ENCODE measurements around the gene EGLN3.

Gene EGLN3

DNA sequence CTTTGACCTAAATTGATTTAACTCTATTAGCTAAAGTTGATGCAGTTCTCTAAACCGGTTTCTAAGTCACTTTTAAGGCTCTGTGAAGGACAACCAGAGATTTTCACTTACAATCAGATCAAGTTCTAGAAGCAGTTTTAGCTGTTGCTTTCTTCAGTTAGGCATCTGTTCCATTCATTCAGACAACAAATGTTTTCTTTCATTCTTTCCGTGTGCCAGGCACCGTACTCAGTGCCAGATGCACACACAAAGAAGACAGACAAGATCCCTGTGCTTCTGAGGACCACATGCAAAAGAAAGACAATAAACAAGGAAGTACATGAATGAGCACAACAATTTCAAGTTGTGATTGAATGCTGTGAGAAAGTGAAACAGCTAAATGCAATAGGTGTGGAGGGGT, 11.1 kb upstream of the EGLN3 start:
- DNase-seq (ENCODE audit: low spot score): no peak

GRCh38 chr14:33959692-33960151, 8.8 kb upstream of the EGLN3 start:
- DNase-seq (ENCODE audit: low spot score): no peak

GRCh38 chr14:33958605-33959226, 7.8 kb upstream of the EGLN3 start:
- no peak for DNase-seq (ENCODE audit: low spot score)

DNA sequence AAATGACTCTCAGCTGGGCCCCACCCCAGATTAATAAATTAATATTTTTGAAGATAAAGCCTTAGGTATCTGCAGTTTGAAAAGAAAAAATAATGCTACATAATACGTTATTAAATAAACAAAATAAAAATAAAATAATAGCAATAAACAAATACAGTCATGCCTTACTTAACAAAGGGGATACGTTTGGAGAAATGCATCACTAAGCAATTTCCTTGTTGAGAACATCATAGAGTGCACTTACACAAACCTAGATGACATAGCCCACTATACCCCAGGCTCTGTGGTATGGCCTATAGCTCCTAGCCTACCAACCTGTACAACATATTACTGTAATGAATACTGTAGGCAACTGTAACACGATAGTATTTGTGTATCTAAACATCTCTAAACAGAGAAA, 7.1 kb upstream of the EGLN3 start:
- no peak for DNase-seq (ENCODE audit: low spot score)

- no peak for DNase-seq (ENCODE audit: low spot score)
Measured at GRCh38 chr14:33957299-33957698, 6.4 kb upstream of the EGLN3 start.

- no peak for DNase-seq (ENCODE audit: low spot score)
Measured at GRCh38 chr14:33956640-33957039, 5.8 kb upstream of the EGLN3 start.

DNA sequence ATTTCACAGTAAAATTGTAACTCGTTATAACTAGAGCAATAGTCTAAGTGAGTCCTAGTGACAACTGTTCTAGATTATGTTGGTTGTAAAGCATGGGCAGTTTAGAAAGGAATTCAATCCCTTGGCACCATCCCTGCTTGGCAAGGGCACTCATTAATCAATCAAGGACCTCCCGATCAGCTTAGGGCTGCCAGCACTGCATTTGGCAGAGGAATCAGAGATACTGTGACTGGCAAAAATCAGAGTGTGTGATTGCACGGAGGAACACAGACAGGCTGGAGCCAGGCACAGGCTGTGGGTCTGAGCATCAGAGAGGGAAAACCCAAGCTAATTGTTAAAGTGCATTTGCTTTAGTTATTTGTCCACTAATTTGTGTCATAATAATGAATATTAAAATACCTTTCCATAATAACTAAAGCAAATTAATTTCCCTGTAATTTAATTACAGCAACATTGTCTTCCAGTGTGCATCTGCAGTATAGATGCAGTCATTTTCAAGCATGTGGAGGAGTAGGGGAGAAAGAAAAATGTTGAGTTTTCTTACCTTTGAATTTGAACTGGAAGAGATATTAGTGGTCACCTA, 3.2 kb upstream of the EGLN3 start:
- no peak for DNase-seq (ENCODE audit: low spot score)

GRCh38 chr14:33952541-33952940, 1.7 kb upstream of the EGLN3 start:
- DNase-seq (ENCODE audit: low spot score): no peak

DNA sequence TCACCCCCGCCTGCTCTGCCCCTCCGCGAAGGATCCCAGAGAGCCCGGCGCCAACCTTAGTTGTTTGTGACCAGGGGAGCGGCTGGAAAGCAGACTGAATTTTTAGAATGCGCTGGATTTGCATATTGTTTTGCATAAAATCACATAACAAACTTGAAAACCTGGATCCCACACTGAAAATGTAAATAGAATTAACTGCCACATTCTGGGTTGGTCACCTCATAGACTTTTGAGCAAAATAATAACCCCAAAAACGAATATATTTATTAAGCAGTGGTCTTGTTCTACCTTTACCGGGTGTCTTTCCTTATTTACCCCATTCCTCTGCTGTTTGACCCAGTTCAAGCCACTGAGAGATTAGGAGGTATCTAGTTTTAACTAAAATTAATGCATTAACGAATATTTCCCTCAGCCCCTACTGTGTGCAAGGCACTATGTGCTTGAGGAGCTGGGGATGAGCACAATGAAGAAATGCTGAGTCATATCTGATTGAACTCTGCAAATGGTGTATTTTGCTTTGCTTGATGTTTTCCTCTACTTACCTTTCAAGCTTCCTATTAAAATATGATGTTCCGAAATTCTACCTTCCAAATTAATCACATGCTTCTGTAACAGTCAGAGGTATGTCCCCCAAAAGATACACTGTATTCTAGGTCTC, 438 bp upstream of the EGLN3 start:
- DNase-seq (ENCODE audit: low spot score): no peak

DNA sequence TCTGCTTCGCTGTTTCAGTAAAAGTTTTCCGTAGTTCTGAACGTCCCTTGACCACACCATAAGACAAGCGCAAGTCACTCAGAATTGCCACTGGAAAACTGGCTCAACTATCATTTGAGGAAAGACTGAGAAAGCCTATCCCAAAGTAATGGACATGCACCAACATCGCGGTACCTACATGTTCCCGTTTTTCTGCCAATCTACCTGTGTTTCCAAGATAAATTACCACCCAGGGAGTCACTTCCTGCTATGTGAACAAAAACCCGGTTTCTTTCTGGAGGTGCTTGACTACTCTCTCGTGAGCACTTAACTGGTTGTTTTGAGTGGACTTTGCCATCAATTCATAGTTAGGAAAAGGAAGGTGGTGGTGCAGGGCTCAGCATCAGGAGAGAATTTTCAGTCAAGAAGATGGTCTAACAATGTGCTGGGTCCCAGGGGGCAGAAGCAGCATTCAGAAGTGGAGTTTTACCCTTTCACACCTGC, 1.4 kb downstream of the EGLN3 start:
- DNase-seq (ENCODE audit: low spot score): no peak

- DNase-seq (ENCODE audit: low spot score): no peak
Measured at GRCh38 chr14:33948869-33949408, 1.9 kb downstream of the EGLN3 start.

DNA sequence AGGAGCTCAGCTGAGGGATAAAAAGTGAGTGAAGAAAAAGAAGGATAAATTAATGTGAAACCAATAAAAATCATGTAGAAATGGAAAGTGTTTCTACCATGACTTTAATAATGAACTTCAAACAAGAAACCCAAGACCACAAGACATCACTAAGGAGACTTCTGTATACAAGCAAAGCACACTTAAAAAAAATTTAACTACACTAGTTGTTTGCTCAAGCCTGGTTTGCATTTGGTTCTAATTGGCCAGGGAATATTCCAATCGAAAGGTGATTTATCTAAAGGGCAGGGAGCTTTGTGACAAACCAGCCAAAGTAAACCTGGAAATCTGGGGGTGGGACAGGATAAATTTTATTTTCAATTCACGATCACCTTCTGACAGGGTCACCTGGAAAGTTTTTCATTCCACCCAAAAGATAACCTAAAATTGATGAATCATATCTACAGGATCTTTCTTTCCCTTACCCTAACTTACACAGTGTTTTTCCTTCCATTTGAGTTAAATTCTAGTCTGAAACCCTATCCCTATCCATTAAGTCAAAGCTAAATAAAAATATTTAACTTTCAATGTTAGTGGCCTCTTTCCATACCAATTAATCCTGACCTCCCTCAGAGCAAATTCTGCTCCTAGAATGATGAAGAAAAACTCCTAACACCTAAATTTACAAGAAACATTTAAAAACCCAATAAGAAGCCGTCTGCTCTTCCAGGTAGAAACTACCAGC, 2.6 kb downstream of the EGLN3 start:
- no peak for DNase-seq (ENCODE audit: low spot score)

GRCh38 chr14:33946679-33947476, 4.0 kb downstream of the EGLN3 start:
- DNase-seq (ENCODE audit: low spot score): no peak

- no peak for DNase-seq (ENCODE audit: low spot score)
Measured at GRCh38 chr14:33945210-33946088, 5.4 kb downstream of the EGLN3 start.

DNA sequence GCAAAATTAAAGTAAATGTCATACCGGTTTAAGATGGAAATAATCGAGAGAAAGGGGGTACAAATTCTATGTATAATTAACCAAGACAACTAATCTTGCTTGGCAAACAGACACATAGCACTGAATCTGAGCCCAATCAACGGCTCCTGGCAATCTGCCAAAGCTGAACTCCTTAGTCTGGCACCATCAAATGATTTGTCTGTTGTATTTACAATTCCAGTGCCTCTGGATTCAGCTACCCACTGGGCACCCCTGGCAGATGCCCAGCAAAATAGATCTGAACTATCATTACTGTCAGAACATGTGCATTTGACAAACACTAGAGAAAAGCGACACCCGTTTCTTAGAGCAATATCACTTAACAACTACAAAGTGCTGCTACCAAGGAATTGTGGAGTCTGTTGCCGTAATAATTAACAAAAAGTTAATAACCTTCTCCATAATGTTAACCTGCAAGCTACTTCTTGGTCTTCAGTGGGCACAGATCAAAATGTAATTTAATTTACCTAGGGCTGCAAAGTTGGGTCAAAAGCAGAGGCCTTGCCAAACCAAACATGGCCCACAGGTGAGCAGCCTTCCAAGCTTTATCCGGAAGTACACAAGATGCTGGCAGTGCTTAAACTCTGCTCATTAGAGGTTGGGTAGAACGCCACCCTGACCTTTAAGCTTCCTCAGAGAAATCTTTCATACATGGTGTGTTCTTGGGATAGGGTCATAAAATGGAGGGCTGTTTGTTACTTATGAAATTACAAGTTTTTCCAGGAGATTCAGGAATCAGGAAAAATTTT, 7.6 kb downstream of the EGLN3 start:
- DNase-seq (ENCODE audit: low spot score): no peak

- no peak for DNase-seq (ENCODE audit: low spot score)
Measured at GRCh38 chr14:33941718-33942117, 9.2 kb downstream of the EGLN3 start.

DNA sequence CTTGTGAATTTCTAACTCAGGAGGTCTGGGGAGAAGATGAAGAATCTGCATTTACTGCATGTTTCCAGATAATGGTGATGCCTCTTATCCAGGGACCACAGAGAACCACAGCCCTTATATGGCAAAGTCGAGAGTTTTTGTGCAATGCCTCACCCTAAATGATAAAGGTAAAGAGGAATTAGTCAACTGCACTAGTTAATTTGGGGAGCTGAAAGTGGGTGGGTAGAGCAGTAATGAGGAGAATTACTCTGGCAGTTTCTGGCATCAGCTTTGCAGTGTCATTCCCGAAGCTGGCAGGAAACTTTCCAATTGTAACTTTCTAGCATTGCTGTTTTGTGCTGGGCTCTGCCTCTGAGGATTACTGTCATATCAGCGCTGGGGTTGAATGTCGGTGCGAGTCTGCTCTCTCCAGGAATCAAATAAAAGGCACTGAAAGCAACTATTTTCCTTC, 10.3 kb downstream of the EGLN3 start:
- DNase-seq (ENCODE audit: low spot score): no peak

GRCh38 chr14:33938131-33938949, 12.5 kb downstream of the EGLN3 start:
- no peak for DNase-seq (ENCODE audit: low spot score)

- DNase-seq (ENCODE audit: low spot score): no peak
Measured at GRCh38 chr14:33936391-33936790, 14.5 kb downstream of the EGLN3 start.

All from AG08396 (cell line).